ENCODE results near the gene YY1AP1. TPM values are rescaled to one million over a fixed set of nuclear protein-coding genes. Genes with fewer than 3 reads are reported as not detected.

The YY1AP1 gene
- total and polyA plus RNA-seq, 10 donors = 21.9 to 145 (median 81.7) TPM

Other genes starting within 250 kb of the YY1AP1 start
- 10 to 100 TPM; 61.8 to 89.8 (median 75.5) TPM for gene ASH1L, start 126.0 kb downstream of the YY1AP1 start, total RNA-seq
- 1 to 10 TPM; 2.5 to 6.6 (median 3.1) TPM for gene ASH1L, start 126.0 kb downstream of the YY1AP1 start, polyA plus RNA-seq
- gene MSTO1, start 78.6 kb downstream of the YY1AP1 start, total RNA-seq = 10 to 100 TPM; 21.4 to 60.0 (median 41.7) TPM
- 10 to 100 TPM; 19.8 to 33.6 (median 27.3) TPM for gene MSTO1, start 78.6 kb downstream of the YY1AP1 start, polyA plus RNA-seq
- gene DAP3, start 317 bp upstream of the YY1AP1 start, total RNA-seq = 100 to 1,000 TPM in 4 of 7 donors, 10 to 100 TPM in 3; 87.3 to 150 (median 100) TPM
- gene DAP3, start 317 bp upstream of the YY1AP1 start, polyA plus RNA-seq = 100 to 1,000 TPM in 1 of 3 donors, 10 to 100 TPM in 2; 90.4 to 135 (median 98.6) TPM
- gene GON4L, start 168.4 kb upstream of the YY1AP1 start, total RNA-seq = 100 to 1,000 TPM in 1 of 7 donors, 10 to 100 TPM in 6; 56.6 to 103 (median 70.2) TPM
- gene GON4L, start 168.4 kb upstream of the YY1AP1 start, polyA plus RNA-seq = 10 to 100 TPM; 12.3 to 27.1 (median 22.3) TPM
- gene SYT11, start 170.8 kb upstream of the YY1AP1 start, total RNA-seq = 10 to 100 TPM; 10.2 to 22.1 (median 13.7) TPM
- gene SYT11, start 170.8 kb upstream of the YY1AP1 start, polyA plus RNA-seq = 1 to 10 TPM; 1.1 to 2.9 (median 1.8) TPM
- gene RIT1, start 222.6 kb upstream of the YY1AP1 start, total RNA-seq = 10 to 100 TPM; 48.1 to 66.2 (median 52.6) TPM
- 10 to 100 TPM in 2 of 3 donors, 1 to 10 TPM in 1; 9.0 to 16.3 (median 10.2) TPM for gene RIT1, start 222.6 kb upstream of the YY1AP1 start, polyA plus RNA-seq
- 10 to 100 TPM; 43.2 to 70.5 (median 59.3) TPM for gene KHDC4, start 245.6 kb upstream of the YY1AP1 start, total RNA-seq
- gene KHDC4, start 245.6 kb upstream of the YY1AP1 start, polyA plus RNA-seq = 10 to 100 TPM; 24.9 to 33.8 (median 29.3) TPM

All from spleen (tissue), 10 donors.